ENCODE measurements around the gene MFSD1. TPM values are rescaled to one million over a fixed set of nuclear protein-coding genes. Genes with fewer than 3 reads are reported as not detected.

The MFSD1 gene
- total and polyA plus RNA-seq, 2 of the 4 experiments (the other 2 are of a cell fraction) = 50.4 to 64.2 TPM

GRCh38 chr3:158837240-158837639 lies 35.4 kb downstream of the MFSD1 start:
- WGBS, 2 experiments (ENCODE audit: extremely low coverage in 2 of 2, insufficient read length in 1 of 2) = 51% methylated on average over 2 of the region's 3 CpGs; no CpG with 5 or more reads in 1 of the 2 experiments
- Histone ChIP-seq H4K20me1 (ENCODE audit: insufficient read depth, low read length) (no peaks in the 10 kb centered on the region), H4K91ac (ENCODE audit: insufficient read depth, low read depth, low read length) (no peak overlapping the region), H2BK15ac (ENCODE audit: low read depth, low read length) (no peak overlapping the region), H4K8ac (ENCODE audit: low read depth in 2 of 2, low read length in 2 of 2) (no peak overlapping the region), H3K4me3 (ENCODE audit: insufficient read depth, low read depth, low read length) (no peak overlapping the region), H2AFZ (replicated peaks; ENCODE audit: low read length, poor library complexity) (no peak overlapping the region), H3K27me3 (ENCODE audit: control insufficient read depth, insufficient read depth, low read length) (peaks cover 1% of the 10 kb centered on the region; the same call in 1 of the 2 replicates), H2BK20ac (ENCODE audit: low read depth, low read length) (no peak overlapping the region), H3K9ac (ENCODE audit: low read depth, low read length) (no peak overlapping the region), H3K9me1 (ENCODE audit: insufficient read depth, low read length) (no peaks in the 10 kb centered on the region), H3K79me1 (ENCODE audit: low read depth in 1 of 2, low read length in 2 of 2) (no peaks in the 10 kb centered on the region), H3K36me3 (ENCODE audit: control insufficient read depth, insufficient read depth, low read length) (no peaks in the 10 kb centered on the region), H2BK5ac (ENCODE audit: low read depth, low read length, poor library complexity, severe bottlenecking) (no peak overlapping the region), H3K4ac (ENCODE audit: low read depth, low read length) (no peak overlapping the region), H3K9me3 (ENCODE audit: control insufficient read depth, insufficient read depth, low read length) (no peaks in the 10 kb centered on the region), H3K27ac (ENCODE audit: insufficient read depth, low read length) (no peak overlapping the region), H2BK120ac (ENCODE audit: low read depth, low read length) (no peak overlapping the region), H3K23ac (ENCODE audit: low read depth, low read length) (no peak overlapping the region), H3K4me2 (ENCODE audit: low read depth, low read length) (no peak overlapping the region), H3K56ac (ENCODE audit: extremely low read depth, insufficient read depth, low read length) (no peak overlapping the region), H4K5ac (ENCODE audit: low read depth, low read length) (no peak overlapping the region), H3K4me1 (ENCODE audit: control insufficient read depth, insufficient read depth, low read length) (no peaks in the 10 kb centered on the region), H2AK9ac (replicated peaks; ENCODE audit: low read depth, low read length, poor library complexity) (no peak overlapping the region), H2AK5ac (ENCODE audit: low read depth, low read length) (no peak overlapping the region), H3K14ac (replicated peaks; ENCODE audit: low read depth, low read length) (no peak overlapping the region), H3K18ac (ENCODE audit: low read depth, low read length) (no peak overlapping the region)
- POLR2A ChIA-PET (ENCODE audit: unreplicated experiment) = no interaction called here
- TF ChIP-seq CEBPB (IDR thresholded peaks at IDR 0.05; ENCODE audit: low read depth, low read length) (no peak), MAZ (IDR thresholded peaks at IDR 0.05; ENCODE audit: borderline replicate concordance, low read depth, low read length) (no peak), FOS (IDR thresholded peaks at IDR 0.05; ENCODE audit: low read depth, low read length) (no peak), RAD21 (IDR thresholded peaks at IDR 0.05; ENCODE audit: low read length) (no peak), RFX5 (IDR thresholded peaks at IDR 0.05; ENCODE audit: low read depth, low read length) (no peak), CHD1 (IDR thresholded peaks at IDR 0.05; ENCODE audit: low read depth, low read length) (no peak), NFE2L2 (IDR thresholded peaks at IDR 0.05; ENCODE audit: low read depth, low read length) (no peak), MAFK (IDR thresholded peaks at IDR 0.05; ENCODE audit: low read depth, low read length) (no peak), BHLHE40 (IDR thresholded peaks at IDR 0.05; ENCODE audit: low read depth, low read length) (no peak), POLR2A (IDR thresholded peaks at IDR 0.05; ENCODE audit: low read depth, low read length) (no peak), MXI1 (IDR thresholded peaks at IDR 0.05; ENCODE audit: borderline replicate concordance, low read depth, low read length) (no peak), RCOR1 (IDR thresholded peaks at IDR 0.05; ENCODE audit: insufficient replicate concordance, low read length) (no peak), SMC3 (IDR thresholded peaks at IDR 0.05; ENCODE audit: low read depth, low read length) (no peak)
- TF ChIP-seq, protein P1, sequence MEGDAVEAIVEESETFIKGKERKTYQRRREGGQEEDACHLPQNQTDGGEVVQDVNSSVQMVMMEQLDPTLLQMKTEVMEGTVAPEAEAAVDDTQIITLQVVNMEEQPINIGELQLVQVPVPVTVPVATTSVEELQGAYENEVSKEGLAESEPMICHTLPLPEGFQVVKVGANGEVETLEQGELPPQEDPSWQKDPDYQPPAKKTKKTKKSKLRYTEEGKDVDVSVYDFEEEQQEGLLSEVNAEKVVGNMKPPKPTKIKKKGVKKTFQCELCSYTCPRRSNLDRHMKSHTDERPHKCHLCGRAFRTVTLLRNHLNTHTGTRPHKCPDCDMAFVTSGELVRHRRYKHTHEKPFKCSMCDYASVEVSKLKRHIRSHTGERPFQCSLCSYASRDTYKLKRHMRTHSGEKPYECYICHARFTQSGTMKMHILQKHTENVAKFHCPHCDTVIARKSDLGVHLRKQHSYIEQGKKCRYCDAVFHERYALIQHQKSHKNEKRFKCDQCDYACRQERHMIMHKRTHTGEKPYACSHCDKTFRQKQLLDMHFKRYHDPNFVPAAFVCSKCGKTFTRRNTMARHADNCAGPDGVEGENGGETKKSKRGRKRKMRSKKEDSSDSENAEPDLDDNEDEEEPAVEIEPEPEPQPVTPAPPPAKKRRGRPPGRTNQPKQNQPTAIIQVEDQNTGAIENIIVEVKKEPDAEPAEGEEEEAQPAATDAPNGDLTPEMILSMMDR (conservative IDR thresholded peaks at IDR 0.05; ENCODE audit: low read depth, low read length) = no peak
- TF ChIP-seq, protein P2, sequence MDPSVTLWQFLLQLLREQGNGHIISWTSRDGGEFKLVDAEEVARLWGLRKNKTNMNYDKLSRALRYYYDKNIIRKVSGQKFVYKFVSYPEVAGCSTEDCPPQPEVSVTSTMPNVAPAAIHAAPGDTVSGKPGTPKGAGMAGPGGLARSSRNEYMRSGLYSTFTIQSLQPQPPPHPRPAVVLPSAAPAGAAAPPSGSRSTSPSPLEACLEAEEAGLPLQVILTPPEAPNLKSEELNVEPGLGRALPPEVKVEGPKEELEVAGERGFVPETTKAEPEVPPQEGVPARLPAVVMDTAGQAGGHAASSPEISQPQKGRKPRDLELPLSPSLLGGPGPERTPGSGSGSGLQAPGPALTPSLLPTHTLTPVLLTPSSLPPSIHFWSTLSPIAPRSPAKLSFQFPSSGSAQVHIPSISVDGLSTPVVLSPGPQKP (IDR thresholded peaks at IDR 0.05; ENCODE audit: borderline replicate concordance, low read depth, low read length) = no peak
- TF ChIP-seq, protein P3, sequence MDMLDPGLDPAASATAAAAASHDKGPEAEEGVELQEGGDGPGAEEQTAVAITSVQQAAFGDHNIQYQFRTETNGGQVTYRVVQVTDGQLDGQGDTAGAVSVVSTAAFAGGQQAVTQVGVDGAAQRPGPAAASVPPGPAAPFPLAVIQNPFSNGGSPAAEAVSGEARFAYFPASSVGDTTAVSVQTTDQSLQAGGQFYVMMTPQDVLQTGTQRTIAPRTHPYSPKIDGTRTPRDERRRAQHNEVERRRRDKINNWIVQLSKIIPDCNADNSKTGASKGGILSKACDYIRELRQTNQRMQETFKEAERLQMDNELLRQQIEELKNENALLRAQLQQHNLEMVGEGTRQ (IDR thresholded peaks at IDR 0.05; ENCODE audit: low read depth, low read length) = no peak
- BruUV-seq (replicated peaks) = no TSS peak
- dilution Hi-C loops (cut with HindIII; ENCODE audit: low sequenced_read_pairs, unreplicated experiment) (no loop called here), intact Hi-C loops (cut with micrococcal nuclease) (no loop called here), in situ Hi-C loops (cut with MboI; ENCODE audit: low sequenced_read_pairs) (no loop called here)
- CTCF ChIA-PET = no interaction called here
- no peak for DNase-seq
- ATAC-seq (ENCODE audit: low read depth) = no peak

Data from IMR-90 (cell line).